Measurements from ENCODE around the gene PNLIPRP2. TPM values are rescaled to one million over a fixed set of nuclear protein-coding genes. Genes with fewer than 3 reads are reported as not detected.

Gene PNLIPRP2
- total and polyA plus RNA-seq, 2 of the 8 experiments (the other 6 are each of a cell fraction or from before 2014, with no cell fraction given): 0.11 TPM; not detected in 1

GRCh38 chr10:116632596-116633215, 12.0 kb downstream of the PNLIPRP2 start:
- no peak overlapping the region for H2BK15ac ChIP-seq (ENCODE audit: low read length)
- H3K4ac ChIP-seq (replicated peaks; ENCODE audit: insufficient read length, low read depth, low read length): no peak overlapping the region
- H2AFZ ChIP-seq (ENCODE audit: low read length): no peak overlapping the region
- H3K56ac ChIP-seq (replicated peaks; ENCODE audit: insufficient read length, low read depth, low read length): no peak overlapping the region
- no peaks in the 10 kb centered on the region for H3K36me3 ChIP-seq (ENCODE audit: control insufficient read depth in 2 of 4, insufficient read depth in 4 of 4, low read length in 3 of 4)
- no peak for DNase-seq (ENCODE audit: low read depth in 1 of 2, low spot score in 2 of 2)
- H3K4me3 ChIP-seq (ENCODE audit: extremely low read depth in 1 of 4, insufficient read depth in 2 of 4, low read depth in 3 of 4, low read length in 4 of 4): no peak overlapping the region
- no peaks in the 10 kb centered on the region for H3K79me2 ChIP-seq (ENCODE audit: control insufficient read depth in 1 of 2, insufficient read depth in 2 of 2, low read length in 2 of 2)
- H2BK12ac ChIP-seq (ENCODE audit: low read depth, low read length): no peak overlapping the region
- WGBS, 2 experiments (ENCODE audit: extremely low coverage in 1 of 2, insufficient coverage in 1 of 2, insufficient read length in 1 of 2, insufficient replicate concordance in 2 of 2, low coverage in 1 of 2, low lambda C conversion rate in 2 of 2, missing lambda C conversion rate in 1 of 2): 92% methylated on average over 17 of the region's 17 CpGs; no CpG with 5 or more reads in 1 of the 2 experiments
- H4K5ac ChIP-seq (ENCODE audit: insufficient read length, low read depth, low read length): no peak overlapping the region
- H4K91ac ChIP-seq (replicated peaks; ENCODE audit: insufficient read length, low read length): no peak overlapping the region
- H3K18ac ChIP-seq (ENCODE audit: extremely low read depth, low read length): no peak overlapping the region
- H2AK5ac ChIP-seq (ENCODE audit: low read depth, low read length): no peak overlapping the region
- no peaks in the 10 kb centered on the region for H4K20me1 ChIP-seq (replicated peaks in 1 of 2; ENCODE audit: control insufficient read depth in 1 of 2, insufficient read depth in 2 of 2, low read length in 2 of 2)
- H3K27ac ChIP-seq (ENCODE audit: low read depth, low read length): no peak overlapping the region
- H4K8ac ChIP-seq (ENCODE audit: extremely low read depth, insufficient read depth, low read length): peak overlapping the region; percentile 21; the same call in 1 of the 2 replicates
- H3K14ac ChIP-seq (ENCODE audit: insufficient read length): no peak overlapping the region
- H2BK5ac ChIP-seq (ENCODE audit: low read depth, low read length): no peak overlapping the region
- H2BK120ac ChIP-seq (replicated peaks; ENCODE audit: low read depth, low read length): no peak overlapping the region
- no peaks in the 10 kb centered on the region for H3K27me3 ChIP-seq (replicated peaks in 1 of 4; ENCODE audit: control insufficient read depth in 3 of 4, extremely low read depth in 1 of 4, insufficient read depth in 3 of 4, low read length in 3 of 4)
- CTCF ChIA-PET (ENCODE audit: partially characterized antibody): interaction anchor here (0.9 to 1.3 kb wide), 2 partner anchors 49 to 156 kb away, joined by 4 to 9 read pairs; no protein-coding TSS in a partner anchor
- H3K4me1 ChIP-seq (replicated peaks in 1 of 4; ENCODE audit: control insufficient read depth in 3 of 4, insufficient read depth in 4 of 4, low read length in 3 of 4): peaks cover 0 to 3% (median 0%) of the 10 kb centered on the region in 4 experiments; a peak in 1 of 7 replicates
- peaks cover 4% of the 10 kb centered on the region; the same call in 1 of the 2 replicates for H3K23me2 ChIP-seq (ENCODE audit: low read depth, low read length)
- no peak overlapping the region for H3K4me2 ChIP-seq (ENCODE audit: insufficient read depth in 1 of 2, low read depth in 2 of 2, low read length in 2 of 2)
- no peak for FAIRE-seq
- H3K9me3 ChIP-seq (ENCODE audit: insufficient read depth in 2 of 2, low read depth in 1 of 2, low read length in 1 of 2): no peaks in the 10 kb centered on the region
- H3K9ac ChIP-seq (replicated peaks in 1 of 4; ENCODE audit: extremely low read depth in 1 of 4, low read depth in 3 of 4, low read length in 3 of 4): no peak overlapping the region
- no peaks in the 10 kb centered on the region for H3K79me1 ChIP-seq (ENCODE audit: low read depth, low read length)
- H3K23ac ChIP-seq (ENCODE audit: insufficient read length): no peak overlapping the region
- POLR2A ChIA-PET (ENCODE audit: partially characterized antibody): no interaction called here
- H2BK20ac ChIP-seq (ENCODE audit: low read length): no peak overlapping the region
- TF ChIP-seq RNF2 (IDR thresholded peaks at IDR 0.05; ENCODE audit: borderline replicate concordance, low read depth, low read length, missing control alignments, poor library complexity, severe bottlenecking) (no peak), TAF7 (optimal IDR thresholded peaks at IDR 0.05; ENCODE audit: borderline replicate concordance, low read depth, low read length) (no peak), HDAC6 (IDR thresholded peaks at IDR 0.05; ENCODE audit: low read depth, low read length) (no peak), KDM4A (IDR thresholded peaks at IDR 0.05; ENCODE audit: low read depth, low read length, severe bottlenecking) (no peak), CBX5 (IDR thresholded peaks at IDR 0.05; ENCODE audit: low read depth, low read length) (no peak), CEBPB (IDR thresholded peaks at IDR 0.05; ENCODE audit: low read depth, low read length) (no peak), RAD21 (IDR thresholded peaks at IDR 0.05 in 1 of 2, conservative IDR thresholded peaks at IDR 0.05 in 1 of 2; ENCODE audit: low read depth in 2 of 2, low read length in 2 of 2) (no peak), HDAC2 (IDR thresholded peaks at IDR 0.05; ENCODE audit: borderline replicate concordance in 1 of 2, low read depth in 2 of 2, low read length in 2 of 2) (no peak), PHF8 (conservative IDR thresholded peaks at IDR 0.05; ENCODE audit: low read depth, low read length) (no peak), POU5F1 (IDR thresholded peaks at IDR 0.05; ENCODE audit: low read depth, low read length) (no peak), SIRT6 (IDR thresholded peaks at IDR 0.05; ENCODE audit: low read length) (no peak), EZH2 (IDR thresholded peaks at IDR 0.05; ENCODE audit: low read depth, low read length, severe bottlenecking) (no peak)
